GM19099 (cell line): ENCODE measurements around the gene KDM4C.

ENCODE experiments used
- POLR2A ChIP-seq: IDR thresholded peaks from 3 replicates; pipeline ENCODE4 v1.6.1; 2011; ENCODE audit warnings: low read depth; ENCODE audit not compliant: insufficient read length; ENCODE audit errors: extremely low read depth

KDM4C gene

DNA sequence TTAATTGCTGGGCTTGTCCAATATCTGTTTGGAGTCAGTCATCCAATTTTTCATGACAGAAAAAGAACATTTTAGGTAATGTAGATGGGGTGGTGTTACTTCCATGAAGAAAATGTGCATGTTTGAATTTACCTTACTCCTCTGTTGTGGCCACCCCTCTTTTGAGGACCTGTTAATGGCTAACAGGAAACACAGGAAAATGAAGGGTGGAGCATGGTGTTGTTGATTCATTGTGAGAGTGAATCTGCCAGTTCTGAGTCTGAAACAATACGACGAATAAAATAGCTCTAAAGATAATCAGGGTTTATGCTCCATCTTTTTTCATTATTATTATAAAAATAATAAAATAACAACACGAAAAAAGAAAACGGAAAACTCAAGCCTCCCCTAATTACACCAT, 335.3 kb downstream of the KDM4C start:
- no peak for TF ChIP-seq POLR2A

DNA sequence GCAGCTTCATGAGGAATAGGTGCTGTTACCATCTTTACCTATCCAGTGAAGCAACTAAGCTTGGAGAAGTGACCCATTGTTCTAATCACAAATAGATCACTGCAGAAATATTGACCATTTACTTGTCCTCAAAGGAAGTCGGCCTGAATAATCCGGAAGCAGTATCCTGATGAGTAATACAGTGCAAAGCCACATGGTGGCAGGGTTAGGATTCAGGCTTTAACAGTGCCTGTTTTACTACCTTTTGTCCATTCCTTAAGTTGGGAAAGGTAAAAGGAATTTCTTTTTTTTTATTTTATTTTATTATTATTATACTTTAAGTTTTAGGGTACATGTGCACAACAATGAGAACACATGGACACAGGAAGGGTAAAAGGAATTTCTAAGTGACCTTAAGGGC, 336.3 kb downstream of the KDM4C start:
- TF ChIP-seq POLR2A = no peak

DNA sequence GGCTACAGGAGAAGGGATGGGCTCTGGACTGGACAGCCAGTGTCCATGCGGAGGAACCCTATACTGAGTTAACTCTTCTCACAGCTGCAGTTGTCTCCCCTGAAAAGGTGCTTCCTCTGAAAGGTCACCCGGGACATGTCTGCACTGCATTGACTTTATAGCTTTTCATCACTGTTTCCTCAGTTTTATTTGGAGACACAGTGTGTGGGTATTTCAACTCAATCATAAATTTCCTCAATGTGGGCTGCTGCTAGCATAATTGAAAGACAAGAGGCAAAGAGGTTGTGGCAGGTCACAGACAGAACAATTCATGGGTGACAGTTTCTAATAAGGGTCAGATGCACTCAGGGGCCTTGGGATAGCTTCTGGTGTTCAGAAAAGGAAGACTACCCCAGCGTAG, 336.8 kb downstream of the KDM4C start:
- no peak for TF ChIP-seq POLR2A

GRCh38 chr9:7095058-7095457, 337.3 kb downstream of the KDM4C start:
- no peak for TF ChIP-seq POLR2A

- TF ChIP-seq POLR2A = no peak
Observed at GRCh38 chr9:7097040-7097715, 339.4 kb downstream of the KDM4C start.

- TF ChIP-seq POLR2A = no peak
Observed at GRCh38 chr9:7097785-7098752, 340.3 kb downstream of the KDM4C start.

DNA sequence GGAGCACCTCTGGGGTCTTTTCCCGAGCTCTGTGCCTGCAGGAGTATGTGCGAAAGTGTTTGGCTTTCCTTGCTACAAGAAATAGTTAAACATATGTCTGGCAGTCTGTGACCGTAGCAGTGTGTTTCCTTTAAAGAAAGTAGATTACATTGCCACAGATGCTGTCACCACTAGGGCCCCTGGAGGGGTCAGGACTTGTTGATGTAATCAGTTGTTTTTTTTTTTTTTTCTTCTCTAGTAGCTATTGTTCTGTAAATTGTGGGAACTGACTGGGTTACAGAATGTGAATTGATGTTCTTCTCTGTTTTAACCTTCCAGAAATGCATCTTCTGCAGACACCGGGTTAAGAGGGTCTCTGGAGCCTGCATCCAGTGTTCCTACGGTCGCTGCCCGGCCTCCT, 345.6 kb downstream of the KDM4C start:
- TF ChIP-seq POLR2A = no peak

- no peak for TF ChIP-seq POLR2A
Observed at GRCh38 chr9:7103771-7104170, 346.0 kb downstream of the KDM4C start.

DNA sequence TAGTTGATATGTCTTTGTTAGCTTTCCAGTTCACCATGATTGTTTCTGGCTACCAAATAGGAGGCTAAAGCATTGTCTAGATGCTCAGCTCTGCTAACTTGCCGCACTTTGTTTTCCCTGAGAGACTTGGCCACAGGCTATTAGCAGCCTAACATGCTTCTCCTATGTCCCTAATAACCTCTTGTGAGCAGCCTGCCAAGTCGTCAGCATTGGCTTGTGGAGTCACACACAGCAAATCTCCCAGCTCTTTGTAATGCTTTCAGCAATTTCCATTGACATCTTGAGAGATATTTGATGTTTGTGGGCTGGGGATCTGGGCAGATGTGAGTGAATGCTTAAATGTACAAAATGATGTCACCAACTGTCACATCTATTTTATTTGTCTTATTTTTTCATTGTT, 346.9 kb downstream of the KDM4C start:
- TF ChIP-seq POLR2A = no peak

DNA sequence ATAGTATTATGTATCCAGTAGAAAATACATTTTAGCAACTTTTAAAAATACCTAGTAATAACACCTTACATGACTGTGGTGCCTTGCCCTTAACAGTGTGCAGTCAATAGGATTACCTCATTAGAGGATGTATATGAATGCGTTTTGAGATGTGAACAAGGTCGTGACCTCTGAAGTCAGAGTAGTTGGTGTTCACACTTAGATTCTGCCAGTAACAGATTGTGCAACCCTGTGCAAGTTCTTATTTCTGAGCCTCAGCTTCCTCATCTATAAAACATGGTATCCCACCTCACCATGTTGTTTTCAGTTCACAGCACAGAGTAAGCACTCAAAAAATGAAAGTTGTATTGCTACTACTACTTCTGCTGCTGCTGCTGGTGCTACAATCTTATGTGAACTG, 347.3 kb downstream of the KDM4C start:
- no peak for TF ChIP-seq POLR2A

DNA sequence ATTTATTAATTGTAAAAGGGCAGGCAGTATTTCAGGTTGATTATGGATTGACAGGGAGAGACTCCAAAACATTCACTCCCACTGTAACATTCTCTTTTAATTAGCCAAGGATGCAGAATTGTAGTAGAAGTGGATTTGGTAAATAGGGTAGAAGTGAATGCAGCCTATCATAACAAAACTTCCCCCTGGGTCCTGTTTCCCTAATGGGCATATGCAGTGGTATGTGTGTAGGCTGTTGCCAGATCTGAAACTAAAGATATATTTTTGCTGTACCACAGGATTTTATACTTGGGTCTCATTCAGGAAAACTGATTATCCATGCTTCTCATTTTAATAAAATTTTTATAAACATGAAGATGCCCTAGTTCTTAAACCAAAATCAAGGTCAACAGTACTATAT, 351.2 kb downstream of the KDM4C start:
- TF ChIP-seq POLR2A = no peak

- no peak for TF ChIP-seq POLR2A
Observed at GRCh38 chr9:7111413-7111812, 353.6 kb downstream of the KDM4C start.

GRCh38 chr9:7115606-7116005, 357.8 kb downstream of the KDM4C start:
- no peak for TF ChIP-seq POLR2A

- no peak for TF ChIP-seq POLR2A
Observed at GRCh38 chr9:7117676-7118561, 360.1 kb downstream of the KDM4C start.

DNA sequence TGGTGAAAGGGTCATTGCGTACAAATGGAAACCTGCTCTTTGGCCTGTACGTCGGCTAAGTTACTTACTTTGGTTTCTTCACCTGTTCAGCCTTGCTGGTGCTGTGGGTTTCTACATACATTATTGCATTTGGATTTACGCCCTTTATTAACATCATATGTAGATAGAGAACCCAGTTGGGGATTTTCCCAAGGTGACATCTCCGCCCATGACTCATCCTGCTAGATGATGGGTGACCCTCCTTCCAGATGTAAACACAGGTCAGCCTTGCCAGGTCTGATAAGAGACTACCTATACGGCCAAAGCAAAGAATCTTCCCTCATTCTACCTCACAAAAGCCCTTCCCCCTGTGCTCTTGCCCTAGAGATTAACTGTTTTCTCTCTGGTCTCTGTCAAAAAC, 360.9 kb downstream of the KDM4C start:
- no peak for TF ChIP-seq POLR2A
